Mesendoderm (in vitro differentiated cells): ENCODE results near the gene CPNE5.

Experiments used
- DNase-seq: peaks from one replicate; pipeline ENCODE4 v3.0.0; 2013
- H2AK5ac ChIP-seq: 2 replicates; pipeline ENCODE4 v1.6.1; 2013; ENCODE audit warnings: low read length, inconsistent platforms
- H2BK120ac ChIP-seq: 2 replicates; pipeline ENCODE4 v1.6.1; 2013; ENCODE audit warnings: low read depth, mild to moderate bottlenecking, low read length, moderate library complexity, mixed read lengths
- H2BK15ac ChIP-seq: replicated peaks from 2 replicates; pipeline ENCODE4 v1.6.1; 2013; ENCODE audit warnings: low read depth, mild to moderate bottlenecking, moderate library complexity
- H2BK5ac ChIP-seq: 2 replicates; pipeline ENCODE4 v1.6.1; 2013; ENCODE audit warnings: low read length, inconsistent platforms
- H3K18ac ChIP-seq: 2 replicates; pipeline ENCODE4 v1.6.1; 2013; ENCODE audit warnings: mild to moderate bottlenecking, low read length, mixed read lengths
- H3K23ac ChIP-seq: one replicate; pipeline ENCODE4 v1.6.1; 2013; ENCODE audit warnings: low read length
- H3K27ac ChIP-seq: 2 replicates; pipeline ENCODE4 v1.5.1; 2013; ENCODE audit warnings: low read depth, mild to moderate bottlenecking, inconsistent platforms, low read length, moderate library complexity
- H3K27me3 ChIP-seq: 2 replicates; pipeline ENCODE4 v1.6.1; 2013; ENCODE audit warnings: low read length, control low read depth, mild to moderate bottlenecking, inconsistent platforms; ENCODE audit not compliant: insufficient read depth, poor library complexity
- H3K36me3 ChIP-seq: 2 replicates; pipeline ENCODE4 v1.6.1; 2013; ENCODE audit warnings: low read length, inconsistent platforms; ENCODE audit not compliant: control insufficient read depth, insufficient read depth
- H3K4ac ChIP-seq: one replicate; pipeline ENCODE4 v1.6.1; 2013; ENCODE audit warnings: low read depth, mild to moderate bottlenecking, low read length, moderate library complexity
- H3K4me1 ChIP-seq: 2 replicates; pipeline ENCODE4 v1.6.1; 2013; ENCODE audit warnings: low read depth, low read length, inconsistent platforms; ENCODE audit not compliant: control insufficient read depth
- H3K4me2 ChIP-seq: 2 replicates; pipeline ENCODE4 v1.6.1; 2013; ENCODE audit warnings: low read length
- H3K4me3 ChIP-seq: 2 replicates; pipeline ENCODE4 v1.5.1; 2013; ENCODE audit warnings: mild to moderate bottlenecking, low read length
- H3K56ac ChIP-seq: one replicate; pipeline ENCODE4 v1.6.1; 2013; ENCODE audit warnings: low read length
- H3K79me1 ChIP-seq: 2 replicates; pipeline ENCODE4 v1.6.1; 2013; ENCODE audit warnings: low read length, inconsistent platforms
- H3K79me2 ChIP-seq: 2 replicates; pipeline ENCODE4 v1.6.1; 2013; ENCODE audit warnings: mild to moderate bottlenecking, low read length; ENCODE audit not compliant: control insufficient read depth, insufficient read depth
- H3K9ac ChIP-seq: 2 replicates; pipeline ENCODE4 v1.6.1; 2013; ENCODE audit warnings: low read length, inconsistent platforms
- H4K5ac ChIP-seq: one replicate; pipeline ENCODE4 v1.6.1; 2013; ENCODE audit warnings: low read length
- H4K8ac ChIP-seq: one replicate; pipeline ENCODE4 v1.6.1; 2013; ENCODE audit warnings: low read depth, mild to moderate bottlenecking, control low read depth, low read length, moderate library complexity
- WGBS: extraction: QIAGEN DNeasy Blood & Tissue Kit; methylation state at CpG from one replicate; pipeline ENCODE4 v1.1.7; 2013; ENCODE audit warnings: low lambda C conversion rate, missing lambda C conversion rate; ENCODE audit not compliant: insufficient coverage; ENCODE audit errors: extremely low coverage; 5-methylcytosine and 5-hydroxymethylcytosine counted together

CPNE5 gene

DNA sequence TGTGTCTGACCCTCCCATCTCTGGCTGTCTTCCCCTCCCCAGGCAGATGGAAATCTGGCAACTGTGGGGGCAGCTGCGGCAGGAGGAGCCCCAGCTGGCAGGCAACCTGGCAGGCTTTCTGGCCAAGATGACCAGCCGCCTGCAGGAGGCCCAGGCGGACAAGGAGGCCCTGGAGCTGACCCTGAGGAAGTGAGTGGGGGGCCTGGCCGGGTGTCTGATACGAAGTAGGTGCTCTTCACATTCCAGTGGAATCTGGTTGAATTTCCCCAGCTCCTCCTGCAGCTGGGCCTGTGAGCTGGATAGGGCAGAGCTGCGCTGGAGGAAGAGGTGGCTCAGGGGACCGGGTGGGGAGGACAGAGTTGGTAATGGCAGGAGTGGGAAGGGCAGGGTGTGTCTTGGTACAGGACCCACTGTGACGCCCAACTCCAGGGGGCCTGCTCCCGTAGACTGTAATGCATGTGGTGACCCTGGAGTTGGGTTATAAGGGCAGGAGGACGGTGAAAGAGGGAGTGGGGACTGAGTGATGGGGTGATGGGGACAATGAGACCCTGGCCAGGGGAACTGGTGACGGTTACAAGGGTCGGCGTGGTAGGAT, 121.9 kb downstream of the CPNE5 start:
- Histone ChIP-seq H3K23ac (no peak overlapping the region), H3K27ac (no peak overlapping the region), H3K18ac (no peak overlapping the region), H3K79me2 (no peaks in the 10 kb centered on the region), H2BK120ac (no peak overlapping the region), H2BK5ac (no peak overlapping the region), H3K9ac (no peak overlapping the region), H4K8ac (no peak overlapping the region), H3K4me3 (no peak overlapping the region), H3K79me1 (no peaks in the 10 kb centered on the region), H3K4ac (no peak overlapping the region), H3K4me2 (no peak overlapping the region), H3K27me3 (no peaks in the 10 kb centered on the region), H4K5ac (no peak overlapping the region), H2BK15ac (no peak overlapping the region), H3K56ac (no peak overlapping the region), H3K36me3 (no peaks in the 10 kb centered on the region), H3K4me1 (no peaks in the 10 kb centered on the region), H2AK5ac (no peak overlapping the region)
- WGBS = no CpG with 5 or more reads among the region's 13 CpGs
- DNase-seq = no peak

DNA sequence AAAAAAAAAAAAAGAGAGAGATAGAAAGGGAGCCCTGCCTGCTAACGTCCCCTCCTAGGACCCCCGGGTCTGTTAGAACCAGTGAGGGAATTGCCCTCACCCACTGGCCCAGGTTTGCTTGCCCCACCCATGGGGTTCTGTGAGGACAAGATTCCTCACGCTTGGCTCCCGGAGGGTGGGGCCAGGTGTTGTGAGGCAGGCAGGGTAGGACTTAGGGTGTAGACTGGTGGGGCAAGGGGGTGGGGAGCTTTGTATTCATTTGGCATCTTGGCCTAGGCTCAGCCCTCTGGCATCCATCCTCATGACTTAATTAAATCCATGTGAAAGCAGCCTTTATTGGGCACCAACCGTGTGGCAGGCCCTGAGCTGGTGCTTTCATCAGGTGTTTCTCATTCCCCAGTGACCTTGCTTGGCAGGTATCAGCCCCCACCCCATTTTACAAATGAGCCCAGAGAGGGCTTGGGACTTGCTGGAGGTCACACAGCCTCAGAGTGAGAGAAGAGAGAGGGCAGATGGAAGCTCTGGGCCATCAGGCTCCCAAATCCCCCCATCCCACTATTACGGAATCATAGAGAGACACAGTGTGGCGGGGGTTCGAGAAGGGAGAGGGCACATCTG, 122.7 kb downstream of the CPNE5 start:
- H3K4ac ChIP-seq = no peak overlapping the region
- no CpG with 5 or more reads among the region's 8 CpGs for WGBS
- no peak overlapping the region for H2BK5ac ChIP-seq
- DNase-seq = no peak
- no peak overlapping the region for H2AK5ac ChIP-seq
- no peaks in the 10 kb centered on the region for H3K79me2 ChIP-seq
- H3K4me1 ChIP-seq = no peaks in the 10 kb centered on the region
- H3K9ac ChIP-seq = no peak overlapping the region
- no peak overlapping the region for H3K4me3 ChIP-seq
- no peak overlapping the region for H3K18ac ChIP-seq
- no peak overlapping the region for H4K5ac ChIP-seq
- H3K36me3 ChIP-seq = no peaks in the 10 kb centered on the region
- no peak overlapping the region for H2BK15ac ChIP-seq
- no peaks in the 10 kb centered on the region for H3K27me3 ChIP-seq
- H4K8ac ChIP-seq = no peak overlapping the region
- no peaks in the 10 kb centered on the region for H3K79me1 ChIP-seq
- H3K4me2 ChIP-seq = no peak overlapping the region
- no peak overlapping the region for H2BK120ac ChIP-seq
- no peak overlapping the region for H3K56ac ChIP-seq
- no peak overlapping the region for H3K23ac ChIP-seq
- no peak overlapping the region for H3K27ac ChIP-seq

DNA sequence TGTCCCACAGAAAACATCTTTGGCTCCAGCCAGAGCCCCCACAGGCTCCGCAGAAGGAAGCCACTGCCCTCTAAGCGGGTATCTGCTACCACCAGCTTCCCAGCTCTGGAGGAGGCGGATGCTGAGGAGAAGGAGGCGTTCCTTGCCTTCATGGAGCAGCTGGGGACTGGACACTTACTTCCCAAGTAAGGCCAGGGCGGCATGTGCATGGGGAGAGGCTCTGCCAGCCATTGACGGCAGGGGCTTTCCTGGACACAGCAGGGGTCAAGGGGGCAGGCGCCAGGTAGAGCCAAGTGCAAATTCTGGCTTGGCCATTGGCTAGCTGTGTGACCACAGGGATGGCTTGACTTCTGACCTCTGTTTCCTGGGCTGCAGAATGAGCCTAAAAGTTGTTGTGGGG, 123.8 kb downstream of the CPNE5 start:
- DNase-seq = no peak
- H3K9ac ChIP-seq = no peak overlapping the region
- no peak overlapping the region for H2BK120ac ChIP-seq
- no peaks in the 10 kb centered on the region for H3K4me1 ChIP-seq
- H3K79me1 ChIP-seq = no peaks in the 10 kb centered on the region
- H3K18ac ChIP-seq = no peak overlapping the region
- H2BK15ac ChIP-seq = no peak overlapping the region
- H4K5ac ChIP-seq = no peak overlapping the region
- no peak overlapping the region for H3K56ac ChIP-seq
- no peak overlapping the region for H3K4me2 ChIP-seq
- no peak overlapping the region for H3K23ac ChIP-seq
- H3K4ac ChIP-seq = no peak overlapping the region
- H3K36me3 ChIP-seq = no peaks in the 10 kb centered on the region
- no peak overlapping the region for H3K4me3 ChIP-seq
- no peak overlapping the region for H4K8ac ChIP-seq
- no peak overlapping the region for H2BK5ac ChIP-seq
- WGBS = no CpG with 5 or more reads among the region's 7 CpGs
- no peaks in the 10 kb centered on the region for H3K27me3 ChIP-seq
- H3K79me2 ChIP-seq = no peaks in the 10 kb centered on the region
- no peak overlapping the region for H3K27ac ChIP-seq
- no peak overlapping the region for H2AK5ac ChIP-seq

DNA sequence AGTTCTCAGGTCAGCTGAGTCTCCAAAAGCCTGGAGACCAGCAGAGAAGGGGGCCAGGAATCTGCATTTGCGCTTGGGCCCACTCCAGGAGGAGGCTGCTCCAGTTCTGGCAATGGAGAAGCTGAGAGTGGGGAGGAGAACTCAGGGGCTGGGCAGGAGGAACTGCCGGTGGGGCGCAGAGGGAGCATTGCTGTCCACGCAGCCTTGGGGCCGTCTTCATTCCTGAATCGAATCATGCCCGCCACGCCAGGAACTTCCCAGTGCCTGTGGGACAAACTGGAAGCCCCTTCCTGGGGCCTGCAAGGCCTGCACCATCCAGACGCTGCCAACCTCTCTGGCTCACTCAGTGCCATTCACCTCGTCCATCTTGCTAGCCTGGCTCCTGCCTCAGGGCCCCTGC, 124.7 kb downstream of the CPNE5 start:
- no peak overlapping the region for H4K5ac ChIP-seq
- H3K27me3 ChIP-seq = no peaks in the 10 kb centered on the region
- H3K4me1 ChIP-seq = no peaks in the 10 kb centered on the region
- H3K4ac ChIP-seq = no peak overlapping the region
- no peaks in the 10 kb centered on the region for H3K79me2 ChIP-seq
- H2BK5ac ChIP-seq = no peak overlapping the region
- H3K23ac ChIP-seq = no peak overlapping the region
- no peak overlapping the region for H2BK120ac ChIP-seq
- H3K27ac ChIP-seq = no peak overlapping the region
- H4K8ac ChIP-seq = no peak overlapping the region
- no peaks in the 10 kb centered on the region for H3K36me3 ChIP-seq
- H3K4me2 ChIP-seq = no peak overlapping the region
- no peak overlapping the region for H2BK15ac ChIP-seq
- H3K18ac ChIP-seq = no peak overlapping the region
- DNase-seq = no peak
- H3K9ac ChIP-seq = no peak overlapping the region
- WGBS = no CpG with 5 or more reads among the region's 10 CpGs
- H2AK5ac ChIP-seq = no peak overlapping the region
- H3K56ac ChIP-seq = no peak overlapping the region
- no peaks in the 10 kb centered on the region for H3K79me1 ChIP-seq
- no peak overlapping the region for H3K4me3 ChIP-seq

DNA sequence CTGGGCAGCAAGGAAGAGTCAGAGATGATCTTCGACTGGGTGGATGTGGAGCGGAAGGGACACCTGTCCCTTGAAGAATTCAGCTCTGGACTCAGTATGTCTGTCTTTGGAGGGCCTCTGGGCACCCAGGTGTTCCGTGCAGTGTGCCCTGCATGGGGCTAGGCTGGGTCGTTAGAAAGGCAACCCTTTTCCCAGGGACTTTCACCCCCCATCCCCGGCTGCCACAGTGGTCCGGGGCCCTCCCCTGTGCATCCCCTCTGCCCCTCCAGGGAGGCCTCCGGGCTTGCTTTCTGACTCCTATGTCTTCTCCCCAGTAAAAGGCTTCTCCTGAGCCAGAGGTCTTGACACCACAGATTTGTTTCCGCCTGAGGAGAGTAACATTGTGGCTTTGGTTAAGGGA, 125.4 kb downstream of the CPNE5 start:
- Histone ChIP-seq H3K4ac (no peak overlapping the region), H4K5ac (no peak overlapping the region), H3K27me3 (no peaks in the 10 kb centered on the region), H3K79me2 (no peaks in the 10 kb centered on the region), H2AK5ac (no peak overlapping the region), H3K56ac (no peak overlapping the region), H3K4me3 (no peak overlapping the region), H2BK120ac (no peak overlapping the region), H4K8ac (no peak overlapping the region), H3K4me1 (no peaks in the 10 kb centered on the region), H3K79me1 (no peaks in the 10 kb centered on the region), H2BK5ac (no peak overlapping the region), H3K36me3 (no peaks in the 10 kb centered on the region), H3K27ac (no peak overlapping the region), H3K9ac (no peak overlapping the region), H3K18ac (no peak overlapping the region), H3K4me2 (no peak overlapping the region), H2BK15ac (no peak overlapping the region), H3K23ac (no peak overlapping the region)
- no CpG with 5 or more reads among the region's 8 CpGs for WGBS
- no peak for DNase-seq

DNA sequence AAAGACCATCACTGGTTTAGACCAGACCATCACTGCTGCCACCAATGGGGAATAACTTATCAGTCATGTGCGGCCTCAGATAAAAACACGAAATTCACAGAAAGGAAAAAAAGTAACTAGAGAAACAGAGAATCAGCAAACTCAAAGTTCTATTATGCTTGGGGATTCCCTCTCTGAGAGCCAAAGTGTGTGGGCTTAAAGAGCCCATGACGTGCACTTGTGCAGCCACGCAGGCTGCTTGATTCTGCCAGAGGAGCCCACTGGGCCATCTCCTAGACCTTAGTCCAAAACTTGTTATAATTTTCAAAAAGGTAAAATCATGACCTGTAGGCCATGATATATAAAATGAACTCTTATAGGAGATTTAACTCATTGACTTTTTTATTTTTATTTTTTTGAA, 126.4 kb downstream of the CPNE5 start:
- no peaks in the 10 kb centered on the region for H3K79me1 ChIP-seq
- no CpG with 5 or more reads among the region's 4 CpGs for WGBS
- H3K18ac ChIP-seq = no peak overlapping the region
- no peak overlapping the region for H4K8ac ChIP-seq
- H3K4me2 ChIP-seq = no peak overlapping the region
- H2AK5ac ChIP-seq = no peak overlapping the region
- no peaks in the 10 kb centered on the region for H3K36me3 ChIP-seq
- no peak overlapping the region for H2BK15ac ChIP-seq
- H3K4me1 ChIP-seq = no peaks in the 10 kb centered on the region
- no peaks in the 10 kb centered on the region for H3K27me3 ChIP-seq
- H3K23ac ChIP-seq = no peak overlapping the region
- no peak for DNase-seq
- no peak overlapping the region for H3K56ac ChIP-seq
- no peak overlapping the region for H3K4me3 ChIP-seq
- no peak overlapping the region for H3K4ac ChIP-seq
- H3K79me2 ChIP-seq = no peaks in the 10 kb centered on the region
- H3K9ac ChIP-seq = no peak overlapping the region
- no peak overlapping the region for H2BK120ac ChIP-seq
- H3K27ac ChIP-seq = no peak overlapping the region
- H2BK5ac ChIP-seq = no peak overlapping the region
- no peak overlapping the region for H4K5ac ChIP-seq
